HCT116 (cell line): Measurements from ENCODE around the gene NTRK3. TPM values are rescaled to one million over a fixed set of nuclear protein-coding genes. Genes with fewer than 3 reads are reported as not detected.

Source experiments
- ATAC-seq: fragments of 200-7000 bp; cut with Tn5 transposase; 2 replicates; pipeline ENCODE4 v1.9.1; 2020; ENCODE audit warnings: mild to moderate bottlenecking, moderate library complexity
- BruUV-seq: library from RNA; stranded (reverse); fragments of 400-500 nt; replicated peaks from 2 replicates; lab custom pipeline; 2021; lab: Mats Ljungman, UMichigan
- CTCF ChIA-PET: fragments of 300-600 bp; sonication (Branson Sonifier 250); formaldehyde crosslinking; loops from one replicate; lab custom pipeline; 2021; ENCODE audit warnings: antibody characterized with exemption; lab: Charles Lee
- POLR2A ChIA-PET: fragments of 300-600, 350-600 bp; sonication (Branson Sonifier 250); formaldehyde crosslinking; loops from one replicate; lab custom pipeline; 2021; ENCODE audit warnings: antibody characterized with exemption; lab: Charles Lee
- RAD21 ChIA-PET, 2 experiments: fragments of 300-600 bp; sonication (Branson Sonifier 250); formaldehyde crosslinking; loops; one replicate each; lab custom pipeline; 2023; ENCODE audit warnings: low total read pairs in 2 of 2; ENCODE audit not compliant: uncharacterized antibody in 2 of 2, unreplicated experiment in 2 of 2, low non-redundant PET in 1 of 2; lab: Charles Lee
- DNase-seq: peaks from one replicate; pipeline ENCODE4 v3.0.0-alpha.2; 2010; ENCODE audit warnings: low read depth, low spot score
- H2AFZ ChIP-seq: fragments of 200-600 bp; shearing (Covaris generic), sonication (generic); 2 replicates; pipeline ENCODE4 v1.6.1; 2017; ENCODE audit warnings: low read depth, mixed run types, mixed read lengths, antibody characterized with exemption, low read length; ENCODE audit not compliant: poor library complexity, severe bottlenecking
- H3K27ac ChIP-seq: 2 replicates; pipeline ENCODE4 v1.5.1; 2012; ENCODE audit warnings: low read depth, low read length
- H3K27me3 ChIP-seq: fragments of 200-600 bp; sonication (generic); 2 replicates; pipeline ENCODE4 v1.6.1; 2016; ENCODE audit warnings: mixed run types, low read length, mixed read lengths; ENCODE audit not compliant: insufficient read depth
- H3K36me3 ChIP-seq, 2 experiments: fragments of 200-500 bp in 1 of 2; fragments of 200-600 bp in 1 of 2; sonication (Bioruptor generic) in 1 of 2; sonication (generic) in 1 of 2; 2 replicates each; pipeline versions ENCODE4 v1.5.1 to v1.6.1; 2014 to 2016; ENCODE audit warnings: low read length in 2 of 2, inconsistent platforms in 1 of 2, mixed read lengths in 1 of 2, mixed run types in 1 of 2; ENCODE audit not compliant: insufficient read depth in 2 of 2, control insufficient read depth in 1 of 2
- H3K4me1 ChIP-seq, 2 experiments: fragments of 200-600 bp in 1 of 2; sonication (generic) in 1 of 2; 2 replicates each; pipeline versions ENCODE4 v1.5.1 to v1.6.1; 2012 to 2017; ENCODE audit warnings: low read length in 2 of 2, inconsistent platforms in 1 of 2, mild to moderate bottlenecking in 1 of 2, mixed read lengths in 1 of 2, mixed run types in 1 of 2, moderate library complexity in 1 of 2; ENCODE audit not compliant: insufficient read depth in 2 of 2, control insufficient read depth in 1 of 2
- H3K4me2 ChIP-seq: fragments of 200-600 bp; sonication (generic); 2 replicates; pipeline ENCODE4 v1.6.1; 2017; ENCODE audit warnings: mixed run types, low read length, mixed read lengths
- H3K4me3 ChIP-seq, 2 experiments: fragments of 200-600 bp in 1 of 2; sonication (generic) in 1 of 2; replicated peaks in 1 of 2; 2 replicates each; pipeline ENCODE4 v1.5.1; 2011 to 2016; ENCODE audit warnings: low read length in 2 of 2, control low read depth in 1 of 2, low read depth in 1 of 2, mild to moderate bottlenecking in 1 of 2, mixed read lengths in 1 of 2, mixed run types in 1 of 2
- H3K79me2 ChIP-seq: fragments of 200-600 bp; sonication (generic); 2 replicates; pipeline ENCODE4 v1.6.1; 2017; ENCODE audit warnings: mild to moderate bottlenecking, mixed run types, low read length, moderate library complexity, mixed read lengths; ENCODE audit not compliant: insufficient read depth
- H3K9ac ChIP-seq: fragments of 200-600 bp; sonication (generic); 2 replicates; pipeline ENCODE4 v1.6.1; 2016; ENCODE audit warnings: low read length, mixed read lengths
- H3K9me2 ChIP-seq: fragments of 200-600 bp; sonication (generic), shearing (Covaris generic); 2 replicates; pipeline ENCODE4 v1.6.1; 2017; ENCODE audit warnings: mixed run types, mild to moderate bottlenecking, moderate library complexity; ENCODE audit not compliant: insufficient read depth
- H3K9me3 ChIP-seq, 2 experiments: fragments of 200-500 bp in 1 of 2; fragments of 200-600 bp in 1 of 2; sonication (Bioruptor generic) in 1 of 2; sonication (generic) in 1 of 2; 2 replicates each; pipeline ENCODE4 v1.6.1; 2014 to 2017; ENCODE audit warnings: low read length in 2 of 2, mixed read lengths in 2 of 2, inconsistent platforms in 1 of 2, low read depth in 1 of 2, mild to moderate bottlenecking in 1 of 2, mixed run types in 1 of 2, moderate library complexity in 1 of 2; ENCODE audit not compliant: control insufficient read depth in 1 of 2, insufficient read depth in 1 of 2
- H4K20me1 ChIP-seq: fragments of 200-600 bp; sonication (generic), shearing (Covaris generic); 2 replicates; pipeline ENCODE4 v1.6.1; 2017; ENCODE audit warnings: mixed run types, mild to moderate bottlenecking, moderate library complexity; ENCODE audit not compliant: insufficient read depth
- CBX3 ChIP-seq: IDR thresholded peaks from 2 replicates; pipeline ENCODE4 v1.6.1; 2012; ENCODE audit warnings: low read depth
- CEBPB ChIP-seq: IDR thresholded peaks from 2 replicates; pipeline ENCODE4 v1.6.1; 2012; ENCODE audit warnings: low read depth
- EGR1 ChIP-seq: IDR thresholded peaks from 2 replicates; pipeline ENCODE4 v1.6.1; 2012; ENCODE audit warnings: low read depth
- ELF1 ChIP-seq: IDR thresholded peaks from 2 replicates; pipeline ENCODE4 v1.6.1; 2012; ENCODE audit warnings: low read depth, borderline replicate concordance
- EZH2 ChIP-seq: fragments of 200-600 bp; sonication (generic); IDR thresholded peaks from 2 replicates; pipeline ENCODE4 v1.6.1; 2017; ENCODE audit warnings: antibody characterized with exemption, mixed run types
- EZH2phosphoT487 ChIP-seq: fragments of 200-600 bp; IDR thresholded peaks from 2 replicates; pipeline ENCODE4 v1.6.1; 2018; ENCODE audit warnings: antibody characterized with exemption, borderline replicate concordance
- FOSL1 ChIP-seq: IDR thresholded peaks from 2 replicates; pipeline ENCODE4 v1.6.1; 2012; ENCODE audit warnings: low read depth
- JUND ChIP-seq: IDR thresholded peaks from 2 replicates; pipeline ENCODE4 v1.6.1; 2012
- POLR2A ChIP-seq: IDR thresholded peaks from 2 replicates; pipeline ENCODE4 v1.7.0; 2011; ENCODE audit warnings: borderline replicate concordance; ENCODE audit not compliant: insufficient read depth, insufficient read length; ENCODE audit errors: extremely low read depth
- POLR2AphosphoS5 ChIP-seq: IDR thresholded peaks from 2 replicates; pipeline ENCODE4 v1.6.1; 2011; ENCODE audit warnings: mild to moderate bottlenecking, low read depth, low read length, moderate library complexity
- SIN3A ChIP-seq: IDR thresholded peaks from 2 replicates; pipeline ENCODE4 v1.6.1; 2012; ENCODE audit warnings: low read depth
- SP1 ChIP-seq: IDR thresholded peaks from 2 replicates; pipeline ENCODE4 v1.6.1; 2012; ENCODE audit warnings: low read depth
- TCF7L2 ChIP-seq: IDR thresholded peaks from 2 replicates; pipeline ENCODE4 v1.7.0; 2011; ENCODE audit warnings: borderline replicate concordance, inconsistent platforms; ENCODE audit not compliant: insufficient read depth, insufficient read length; ENCODE audit errors: extremely low read depth
- ZFX ChIP-seq: fragments of 450-650 bp; IDR thresholded peaks from 2 replicates; pipeline ENCODE4 v1.6.1; 2017
- ZNF274 ChIP-seq: fragments of 200-500 bp; sonication (Bioruptor generic); IDR thresholded peaks from 2 replicates; pipeline ENCODE4 v1.6.1; 2014; ENCODE audit warnings: mild to moderate bottlenecking, low read depth, low read length, inconsistent platforms
- intact Hi-C: fragments of 100-400 bp; cut with micrococcal nuclease; formaldehyde crosslinking; loops from 2 replicates; pipeline ENCODE4 v1.10.0; 2022
- total RNA-seq: library from RNA; stranded (reverse); gene quantifications from one replicate; pipeline ENCODE4 v1.2.1, GENCODE V29; 2021; ENCODE audit not compliant: unreplicated experiment
- TF ChIP-seq, protein P1 (sequence below): IDR thresholded peaks from 2 replicates; pipeline ENCODE4 v1.6.1; 2012
- TF ChIP-seq, protein P2 (sequence below): IDR thresholded peaks from 2 replicates; pipeline ENCODE4 v1.6.1; 2011; ENCODE audit warnings: mild to moderate bottlenecking, low read length, moderate library complexity; ENCODE audit not compliant: insufficient replicate concordance; ENCODE audit errors: extremely low read depth
- TF ChIP-seq, protein P3 (sequence below): IDR thresholded peaks from 2 replicates; pipeline ENCODE4 v1.6.1; 2012
- TF ChIP-seq, protein P4 (sequence below), 3 experiments: fragments of 200-600 bp in 1 of 3; sonication (generic) in 1 of 3; IDR thresholded peaks in 2 of 3; conservative IDR thresholded peaks in 1 of 3; 2 replicates each; pipeline ENCODE4 v1.5.1; 2012 to 2017; ENCODE audit warnings: low read depth in 2 of 3, low read length in 2 of 3, antibody characterized with exemption in 1 of 3, borderline replicate concordance in 1 of 3, control low read depth in 1 of 3, mild to moderate bottlenecking in 1 of 3, mixed read lengths in 1 of 3, mixed run types in 1 of 3, moderate library complexity in 1 of 3; ENCODE audit not compliant: insufficient read depth in 1 of 3

The NTRK3 gene
- total RNA-seq, 1 experiment from 2014 or later: not detected

DNA sequence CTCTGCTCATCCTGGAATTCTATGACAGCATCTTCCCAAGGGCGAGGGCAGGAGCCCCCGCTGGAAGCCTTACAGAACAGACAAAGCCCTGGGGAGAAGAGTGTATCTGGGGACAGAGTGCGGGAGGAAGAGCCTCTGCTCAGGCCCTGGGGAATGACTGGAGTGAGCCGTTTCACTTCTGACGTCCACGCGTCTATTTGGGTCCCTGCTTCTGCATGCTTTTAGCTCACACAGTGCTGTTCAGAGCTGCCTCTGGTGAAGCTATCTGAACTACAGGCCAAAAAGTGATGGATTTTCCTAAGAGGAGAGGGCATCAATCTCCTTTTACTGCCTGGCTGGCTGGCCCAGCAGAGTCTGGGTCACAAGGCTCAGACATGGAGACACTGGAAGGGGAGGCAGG lies 311.8 kb downstream of the NTRK3 start:
- intact Hi-C loops: no loop called here
- Histone ChIP-seq H3K79me2 (no peaks in the 10 kb centered on the region), H3K4me1 (no peaks in the 10 kb centered on the region), H3K27me3 (no peaks in the 10 kb centered on the region), H3K36me3 (no peaks in the 10 kb centered on the region; a peak in 1 of 4 replicates), H4K20me1 (no peaks in the 10 kb centered on the region), H3K27ac (no peak overlapping the region), H3K4me3 (no peak overlapping the region), H3K9ac (no peak overlapping the region), H2AFZ (no peak overlapping the region), H3K9me3 (no peaks in the 10 kb centered on the region; a peak in 1 of 4 replicates), H3K4me2 (no peak overlapping the region), H3K9me2 (no peaks in the 10 kb centered on the region)
- RAD21 ChIA-PET: no interaction called here
- POLR2A ChIA-PET: no interaction called here
- CTCF ChIA-PET: no interaction called here
- no TSS peak for BruUV-seq
- DNase-seq (no peak), ATAC-seq (no peak)
- TF ChIP-seq ELF1: no peak
- no peak for TF ChIP-seq POLR2A
- no peak for TF ChIP-seq EZH2phosphoT487
- no peak for TF ChIP-seq ZNF274
- TF ChIP-seq CBX3: no peak
- no peak for TF ChIP-seq TCF7L2

DNA sequence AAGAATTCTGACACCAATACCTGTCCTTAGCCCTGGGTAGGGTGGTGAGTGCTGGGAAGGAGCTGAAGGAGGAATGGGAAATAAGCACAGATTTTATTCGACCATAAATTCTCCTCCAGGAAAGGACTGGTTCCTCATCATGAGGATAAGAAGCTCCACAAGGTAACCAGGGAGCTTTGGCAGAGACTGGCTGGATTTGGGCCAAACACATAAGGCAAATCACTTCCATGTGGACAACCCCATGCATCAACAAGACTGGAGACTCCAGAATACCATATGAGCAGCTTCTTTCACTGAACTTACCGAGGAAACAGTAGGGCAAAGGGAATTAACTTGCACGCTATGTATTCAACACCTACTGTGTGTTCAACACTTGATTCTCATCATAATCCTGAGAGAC lies 312.5 kb downstream of the NTRK3 start:
- Histone ChIP-seq H3K4me2 (no peak overlapping the region), H3K9me3 (no peaks in the 10 kb centered on the region; a peak in 1 of 4 replicates), H3K4me1 (no peaks in the 10 kb centered on the region), H4K20me1 (no peaks in the 10 kb centered on the region), H3K27me3 (no peaks in the 10 kb centered on the region), H3K79me2 (no peaks in the 10 kb centered on the region), H2AFZ (no peak overlapping the region), H3K9ac (no peak overlapping the region), H3K4me3 (no peak overlapping the region), H3K27ac (no peak overlapping the region), H3K36me3 (no peaks in the 10 kb centered on the region; a peak in 1 of 4 replicates), H3K9me2 (no peaks in the 10 kb centered on the region)
- CTCF ChIA-PET: no interaction called here
- intact Hi-C loops: no loop called here
- BruUV-seq: no TSS peak
- POLR2A ChIA-PET: no interaction called here
- RAD21 ChIA-PET: no interaction called here
- DNase-seq: no peak
- ATAC-seq: no peak
- TF ChIP-seq EZH2 (no peak), TCF7L2 (no peak), ZFX (no peak), SP1 (no peak), SIN3A (no peak), CEBPB (no peak), FOSL1 (no peak), CBX3 (no peak), JUND (no peak), EGR1 (no peak), POLR2AphosphoS5 (no peak), ELF1 (no peak)
- TF ChIP-seq, protein P1, sequence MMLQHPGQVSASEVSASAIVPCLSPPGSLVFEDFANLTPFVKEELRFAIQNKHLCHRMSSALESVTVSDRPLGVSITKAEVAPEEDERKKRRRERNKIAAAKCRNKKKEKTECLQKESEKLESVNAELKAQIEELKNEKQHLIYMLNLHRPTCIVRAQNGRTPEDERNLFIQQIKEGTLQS: no peak
- TF ChIP-seq, protein P2, sequence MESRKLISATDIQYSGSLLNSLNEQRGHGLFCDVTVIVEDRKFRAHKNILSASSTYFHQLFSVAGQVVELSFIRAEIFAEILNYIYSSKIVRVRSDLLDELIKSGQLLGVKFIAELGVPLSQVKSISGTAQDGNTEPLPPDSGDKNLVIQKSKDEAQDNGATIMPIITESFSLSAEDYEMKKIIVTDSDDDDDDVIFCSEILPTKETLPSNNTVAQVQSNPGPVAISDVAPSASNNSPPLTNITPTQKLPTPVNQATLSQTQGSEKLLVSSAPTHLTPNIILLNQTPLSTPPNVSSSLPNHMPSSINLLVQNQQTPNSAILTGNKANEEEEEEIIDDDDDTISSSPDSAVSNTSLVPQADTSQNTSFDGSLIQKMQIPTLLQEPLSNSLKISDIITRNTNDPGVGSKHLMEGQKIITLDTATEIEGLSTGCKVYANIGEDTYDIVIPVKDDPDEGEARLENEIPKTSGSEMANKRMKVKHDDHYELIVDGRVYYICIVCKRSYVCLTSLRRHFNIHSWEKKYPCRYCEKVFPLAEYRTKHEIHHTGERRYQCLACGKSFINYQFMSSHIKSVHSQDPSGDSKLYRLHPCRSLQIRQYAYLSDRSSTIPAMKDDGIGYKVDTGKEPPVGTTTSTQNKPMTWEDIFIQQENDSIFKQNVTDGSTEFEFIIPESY: no peak
- TF ChIP-seq, protein P3, sequence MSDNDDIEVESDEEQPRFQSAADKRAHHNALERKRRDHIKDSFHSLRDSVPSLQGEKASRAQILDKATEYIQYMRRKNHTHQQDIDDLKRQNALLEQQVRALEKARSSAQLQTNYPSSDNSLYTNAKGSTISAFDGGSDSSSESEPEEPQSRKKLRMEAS: no peak
- TF ChIP-seq, protein P4, sequence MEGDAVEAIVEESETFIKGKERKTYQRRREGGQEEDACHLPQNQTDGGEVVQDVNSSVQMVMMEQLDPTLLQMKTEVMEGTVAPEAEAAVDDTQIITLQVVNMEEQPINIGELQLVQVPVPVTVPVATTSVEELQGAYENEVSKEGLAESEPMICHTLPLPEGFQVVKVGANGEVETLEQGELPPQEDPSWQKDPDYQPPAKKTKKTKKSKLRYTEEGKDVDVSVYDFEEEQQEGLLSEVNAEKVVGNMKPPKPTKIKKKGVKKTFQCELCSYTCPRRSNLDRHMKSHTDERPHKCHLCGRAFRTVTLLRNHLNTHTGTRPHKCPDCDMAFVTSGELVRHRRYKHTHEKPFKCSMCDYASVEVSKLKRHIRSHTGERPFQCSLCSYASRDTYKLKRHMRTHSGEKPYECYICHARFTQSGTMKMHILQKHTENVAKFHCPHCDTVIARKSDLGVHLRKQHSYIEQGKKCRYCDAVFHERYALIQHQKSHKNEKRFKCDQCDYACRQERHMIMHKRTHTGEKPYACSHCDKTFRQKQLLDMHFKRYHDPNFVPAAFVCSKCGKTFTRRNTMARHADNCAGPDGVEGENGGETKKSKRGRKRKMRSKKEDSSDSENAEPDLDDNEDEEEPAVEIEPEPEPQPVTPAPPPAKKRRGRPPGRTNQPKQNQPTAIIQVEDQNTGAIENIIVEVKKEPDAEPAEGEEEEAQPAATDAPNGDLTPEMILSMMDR (IDR thresholded peaks at IDR 0.05 in 2 of 3, conservative IDR thresholded peaks at IDR 0.05 in 1 of 3; ENCODE audit: borderline replicate concordance in 1 of 3, insufficient read depth in 1 of 3, low read depth in 2 of 3, low read length in 2 of 3): no peak
